RWPE1 (cell line): ENCODE data around the gene ZNF689.

Source experiments
- CTCF ChIA-PET: fragments of 350-600 bp; sonication (Branson Sonifier 250); formaldehyde crosslinking; extraction: SDS; loops from one replicate; lab custom pipeline; 2021; lab: Yijun Ruan, JAX
- POLR2A ChIA-PET: fragments of 400-600 bp; formaldehyde crosslinking; extraction: SDS; loops from one replicate; lab custom pipeline; 2020; ENCODE audit warnings: antibody characterized with exemption; ENCODE audit not compliant: low non-redundant PET; lab: Yijun Ruan, JAX
- DNase-seq: peaks from one replicate; pipeline ENCODE4 v3.0.0; 2012; ENCODE audit warnings: low spot score
- H3K27ac ChIP-seq: fragments of 450-650 bp; 2 replicates; pipeline ENCODE4 v1.5.1; 2017
- TF ChIP-seq, protein P1 (sequence below): fragments of 450-650 bp; conservative IDR thresholded peaks from 2 replicates; pipeline ENCODE4 v1.5.1; 2017; ENCODE audit warnings: low read depth, mild to moderate bottlenecking

ZNF689 gene

DNA sequence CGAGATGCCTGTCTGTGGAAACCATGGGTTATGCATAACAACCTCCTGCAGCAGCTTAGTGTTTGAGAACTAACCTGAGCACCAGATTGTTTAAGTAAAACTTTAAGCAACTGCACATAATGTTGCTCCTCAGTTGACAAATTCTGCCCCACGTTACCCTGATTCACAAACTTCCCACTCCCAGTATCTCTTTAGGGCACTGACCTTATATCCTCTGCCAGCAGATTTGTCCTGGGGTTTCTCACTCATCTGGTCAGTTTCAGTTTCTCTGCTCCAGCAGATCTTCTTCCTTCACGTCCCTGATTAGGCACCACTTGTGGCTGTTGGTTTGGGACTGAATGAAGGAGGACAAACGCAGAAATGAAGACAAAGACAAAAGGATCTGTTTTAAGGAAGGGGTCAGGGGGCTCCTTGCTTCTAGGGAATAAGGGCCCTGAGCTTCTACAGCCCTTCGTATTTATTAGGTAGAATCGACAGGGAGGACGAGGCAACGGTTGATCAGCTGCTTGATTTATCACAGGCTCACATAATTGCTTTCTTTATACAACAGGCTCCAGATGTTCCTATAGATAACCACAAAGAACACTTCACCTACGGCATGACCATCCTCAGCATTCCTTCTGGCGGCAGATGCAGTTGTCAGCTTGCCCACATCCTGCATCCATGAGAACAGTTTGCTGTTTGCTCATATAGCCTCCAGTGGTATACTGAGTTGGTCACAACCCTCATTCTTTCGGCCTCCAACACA lies 13.5 kb upstream of the ZNF689 start:
- ChIA-PET POLR2A (no interaction called here), CTCF (no interaction called here)
- TF ChIP-seq, protein P1, sequence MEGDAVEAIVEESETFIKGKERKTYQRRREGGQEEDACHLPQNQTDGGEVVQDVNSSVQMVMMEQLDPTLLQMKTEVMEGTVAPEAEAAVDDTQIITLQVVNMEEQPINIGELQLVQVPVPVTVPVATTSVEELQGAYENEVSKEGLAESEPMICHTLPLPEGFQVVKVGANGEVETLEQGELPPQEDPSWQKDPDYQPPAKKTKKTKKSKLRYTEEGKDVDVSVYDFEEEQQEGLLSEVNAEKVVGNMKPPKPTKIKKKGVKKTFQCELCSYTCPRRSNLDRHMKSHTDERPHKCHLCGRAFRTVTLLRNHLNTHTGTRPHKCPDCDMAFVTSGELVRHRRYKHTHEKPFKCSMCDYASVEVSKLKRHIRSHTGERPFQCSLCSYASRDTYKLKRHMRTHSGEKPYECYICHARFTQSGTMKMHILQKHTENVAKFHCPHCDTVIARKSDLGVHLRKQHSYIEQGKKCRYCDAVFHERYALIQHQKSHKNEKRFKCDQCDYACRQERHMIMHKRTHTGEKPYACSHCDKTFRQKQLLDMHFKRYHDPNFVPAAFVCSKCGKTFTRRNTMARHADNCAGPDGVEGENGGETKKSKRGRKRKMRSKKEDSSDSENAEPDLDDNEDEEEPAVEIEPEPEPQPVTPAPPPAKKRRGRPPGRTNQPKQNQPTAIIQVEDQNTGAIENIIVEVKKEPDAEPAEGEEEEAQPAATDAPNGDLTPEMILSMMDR = no peak
- no peak for DNase-seq
- no peak overlapping the region for H3K27ac ChIP-seq

DNA sequence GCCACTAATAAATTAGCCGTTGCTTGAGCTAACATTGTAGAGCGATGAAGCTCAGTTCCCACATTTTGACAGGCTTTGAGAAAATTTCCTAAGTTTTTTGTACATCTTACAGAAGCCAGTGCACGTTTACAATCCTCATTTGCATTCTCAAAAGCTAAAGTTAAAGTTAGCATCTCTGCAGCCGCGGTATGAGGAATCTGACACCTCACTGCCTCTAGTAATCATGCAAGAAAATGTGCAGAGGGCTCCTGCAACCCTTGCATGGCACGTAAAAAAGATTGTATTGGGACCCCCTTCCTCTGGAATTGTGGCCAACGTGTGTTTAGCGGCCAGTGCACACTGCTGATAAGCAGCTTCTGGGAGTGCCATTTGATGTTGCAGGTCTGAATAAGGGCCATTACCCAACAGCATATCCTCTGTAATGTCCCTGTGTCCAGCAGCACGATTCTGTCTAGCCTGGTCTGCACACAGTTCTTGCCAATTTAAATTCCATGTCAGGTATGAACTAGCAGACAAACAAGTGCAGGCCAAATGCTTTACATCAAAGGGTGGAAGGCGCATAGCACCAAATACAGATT lies 12.4 kb upstream of the ZNF689 start:
- TF ChIP-seq, protein P1 = no peak
- ChIA-PET CTCF (interaction anchor here (0.6 kb wide), 1 partner anchor 8 kb away, joined by 5 read pairs; no protein-coding TSS in a partner anchor), POLR2A (no interaction called here)

GRCh38 chr16:30621765-30622164 lies 11.6 kb upstream of the ZNF689 start:
- H3K27ac ChIP-seq = peak overlapping the region; percentile 73
- TF ChIP-seq, protein P1 = no peak
- ChIA-PET CTCF (interaction anchor here (0.6 to 0.7 kb wide), 2 partner anchors 9 kb away, joined by 3 to 5 read pairs; no protein-coding TSS in a partner anchor), POLR2A (no interaction called here)
- DNase-seq = no peak

More for the DNA sequence above, 12.4 kb upstream of the ZNF689 start:
- H3K27ac ChIP-seq = peak overlapping the region; percentile 73; the same call in 1 of the 2 replicates
- DNase-seq = no peak

DNA sequence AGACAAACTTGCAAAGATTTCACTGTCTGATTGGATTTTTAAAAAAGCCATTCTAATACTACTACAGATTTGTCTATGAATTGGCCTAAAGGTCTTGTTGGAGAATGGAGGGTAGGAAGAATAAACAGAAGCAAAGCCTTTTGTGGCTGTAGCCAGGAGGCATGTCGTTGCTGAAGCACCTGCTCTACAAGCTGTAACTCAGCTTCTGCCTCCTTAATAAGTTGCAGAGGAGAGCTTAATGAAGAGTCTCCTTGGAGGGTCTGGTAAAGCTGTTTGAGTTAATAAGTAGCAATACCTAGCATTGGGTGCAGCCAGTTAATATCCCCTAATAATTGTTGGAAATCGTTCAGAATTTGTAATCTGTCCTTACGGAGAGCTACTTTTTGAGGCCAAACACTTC lies 10.0 kb upstream of the ZNF689 start:
- DNase-seq = no peak
- CTCF ChIA-PET = interaction anchor here (0.6 to 0.8 kb wide), 2 partner anchors 11 to 17 kb away, joined by 3 read pairs; no protein-coding TSS in a partner anchor
- POLR2A ChIA-PET = no interaction called here
- H3K27ac ChIP-seq = no peak overlapping the region
- TF ChIP-seq, protein P1 = no peak

- POLR2A ChIA-PET = no interaction called here
- TF ChIP-seq, protein P1 = no peak
- CTCF ChIA-PET = interaction anchor here (0.7 kb wide), 1 partner anchor 74 kb away, joined by 3 read pairs; no protein-coding TSS in a partner anchor
- no peak overlapping the region for H3K27ac ChIP-seq
- DNase-seq = no peak
Measured at GRCh38 chr16:30619638-30620037, 9.4 kb upstream of the ZNF689 start.

DNA sequence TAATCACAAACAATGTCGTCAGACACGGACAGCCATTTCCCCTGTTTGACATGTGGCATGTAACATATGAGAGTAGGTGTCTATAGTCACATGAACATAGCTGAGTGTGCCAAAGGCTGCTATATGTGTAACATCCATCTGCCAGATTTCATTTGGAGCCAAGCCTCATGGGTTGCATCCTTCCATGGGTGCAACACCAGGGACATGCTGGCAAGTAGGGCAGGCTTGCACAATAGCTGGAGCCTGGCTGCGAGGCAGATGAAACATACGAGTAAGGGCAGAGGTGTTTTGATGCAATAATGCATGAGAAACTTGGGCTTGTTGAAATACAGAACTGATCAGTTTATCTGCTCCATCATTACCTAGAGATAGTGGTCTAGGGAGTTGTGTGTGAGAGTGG lies 9.0 kb upstream of the ZNF689 start:
- ChIA-PET CTCF (interaction anchor here (0.7 kb wide), 1 partner anchor 75 kb away, joined by 3 read pairs; no protein-coding TSS in a partner anchor), POLR2A (no interaction called here)
- TF ChIP-seq, protein P1 = no peak
- H3K27ac ChIP-seq = no peak overlapping the region
- no peak for DNase-seq
